H9 (cell line): Measurements from ENCODE around the gene BIVM. TPM values are rescaled to one million over a fixed set of nuclear protein-coding genes. Genes with fewer than 3 reads are reported as not detected.

Experiments used
- DNase-seq: peaks from one replicate; pipeline ENCODE4 v3.0.0-alpha.2; 2017
- H2AFZ ChIP-seq: one replicate; pipeline ENCODE4 v1.6.1; 2013; ENCODE audit warnings: mild to moderate bottlenecking, low read length, control low read depth, moderate library complexity
- H2AK5ac ChIP-seq: 2 replicates; pipeline ENCODE4 v1.6.1; 2013; ENCODE audit warnings: low read length, control low read depth, mixed read lengths; ENCODE audit not compliant: insufficient read length
- H2BK120ac ChIP-seq: one replicate; pipeline ENCODE4 v1.6.1; 2013; ENCODE audit warnings: low read depth, mild to moderate bottlenecking, low read length, control low read depth, inconsistent platforms; ENCODE audit not compliant: poor library complexity, severe bottlenecking
- H2BK12ac ChIP-seq: 2 replicates; pipeline ENCODE4 v1.6.1; 2013; ENCODE audit warnings: low read length, control low read depth, mixed read lengths, low read depth; ENCODE audit not compliant: insufficient read length
- H2BK15ac ChIP-seq: 2 replicates; pipeline ENCODE4 v1.6.1; 2013; ENCODE audit warnings: low read depth, low read length, control low read depth
- H2BK20ac ChIP-seq: one replicate; pipeline ENCODE4 v1.6.1; 2013; ENCODE audit warnings: low read depth, mild to moderate bottlenecking, low read length, control low read depth, inconsistent platforms; ENCODE audit not compliant: poor library complexity, severe bottlenecking
- H2BK5ac ChIP-seq: 2 replicates; pipeline ENCODE4 v1.6.1; 2013; ENCODE audit warnings: low read length, control low read depth, mixed read lengths; ENCODE audit not compliant: insufficient read length
- H3K14ac ChIP-seq: 2 replicates; pipeline ENCODE4 v1.6.1; 2013; ENCODE audit warnings: low read length, control low read depth; ENCODE audit not compliant: insufficient read depth
- H3K18ac ChIP-seq: 2 replicates; pipeline ENCODE4 v1.6.1; 2013; ENCODE audit warnings: low read depth, mild to moderate bottlenecking, mixed read lengths, low read length, control low read depth; ENCODE audit not compliant: insufficient read length
- H3K23ac ChIP-seq: 2 replicates; pipeline ENCODE4 v1.6.1; 2013; ENCODE audit warnings: low read length, control low read depth, mixed read lengths, low read depth; ENCODE audit not compliant: insufficient read length
- H3K23me2 ChIP-seq: 2 replicates; pipeline ENCODE4 v1.6.1; 2013; ENCODE audit warnings: low read depth, mild to moderate bottlenecking, mixed read lengths, low read length, control low read depth; ENCODE audit not compliant: insufficient read length, poor library complexity, severe bottlenecking
- H3K27ac ChIP-seq: 2 replicates; pipeline ENCODE4 v1.5.1; 2013; ENCODE audit warnings: low read length, control low read depth, mixed read lengths, low read depth; ENCODE audit not compliant: insufficient read length
- H3K27me3 ChIP-seq: 2 replicates; pipeline ENCODE4 v1.6.1; 2013; ENCODE audit warnings: low read length, control low read depth, inconsistent platforms; ENCODE audit not compliant: insufficient read depth
- H3K4ac ChIP-seq: 2 replicates; pipeline ENCODE4 v1.6.1; 2013; ENCODE audit warnings: low read depth, mild to moderate bottlenecking, control low read depth, inconsistent platforms, low read length, moderate library complexity
- H3K4me1 ChIP-seq: 2 replicates; pipeline ENCODE4 v1.6.1; 2013; ENCODE audit warnings: low read length, control low read depth, inconsistent platforms; ENCODE audit not compliant: insufficient read depth
- H3K4me2 ChIP-seq: 2 replicates; pipeline ENCODE4 v1.6.1; 2013; ENCODE audit warnings: low read length, control low read depth, mixed read lengths; ENCODE audit not compliant: insufficient read length, insufficient read depth
- H3K56ac ChIP-seq: 2 replicates; pipeline ENCODE4 v1.6.1; 2013; ENCODE audit warnings: low read depth, mild to moderate bottlenecking, mixed read lengths, low read length, control low read depth; ENCODE audit not compliant: insufficient read length
- H3K79me1 ChIP-seq: 2 replicates; pipeline ENCODE4 v1.6.1; 2013; ENCODE audit warnings: low read depth, mild to moderate bottlenecking, moderate library complexity, low read length, control low read depth, inconsistent platforms; ENCODE audit not compliant: insufficient read depth, poor library complexity, severe bottlenecking
- H3K79me2 ChIP-seq: 2 replicates; pipeline ENCODE4 v1.6.1; 2013; ENCODE audit warnings: low read length, control low read depth, inconsistent platforms; ENCODE audit not compliant: insufficient read depth
- H3K9ac ChIP-seq: 2 replicates; pipeline ENCODE4 v1.6.1; 2013; ENCODE audit warnings: low read length, control low read depth, mixed read lengths; ENCODE audit not compliant: insufficient read length; ENCODE audit errors: extremely low read depth
- H3K9me3 ChIP-seq: one replicate; pipeline ENCODE4 v1.6.1; 2013; ENCODE audit warnings: low read depth, low read length, inconsistent platforms; ENCODE audit not compliant: control insufficient read depth
- H3T11ph ChIP-seq: one replicate; pipeline ENCODE4 v1.6.1; 2013; ENCODE audit warnings: mild to moderate bottlenecking, low read length, control low read depth, inconsistent platforms
- H4K20me1 ChIP-seq: one replicate; pipeline ENCODE4 v1.6.1; 2013; ENCODE audit not compliant: control insufficient read depth, insufficient read length, insufficient read depth
- H4K5ac ChIP-seq: 2 replicates; pipeline ENCODE4 v1.6.1; 2013; ENCODE audit warnings: low read depth, mild to moderate bottlenecking, mixed read lengths, low read length, control low read depth; ENCODE audit not compliant: insufficient read length
- H4K8ac ChIP-seq: replicated peaks from 2 replicates; pipeline ENCODE4 v1.6.1; 2013; ENCODE audit warnings: low read length, control low read depth, mixed read lengths, low read depth; ENCODE audit not compliant: insufficient read length
- H4K91ac ChIP-seq: 2 replicates; pipeline ENCODE4 v1.6.1; 2013; ENCODE audit warnings: low read depth, mild to moderate bottlenecking, moderate library complexity, mixed read lengths, low read length, control low read depth; ENCODE audit not compliant: insufficient read length
- H3K27ac Mint-ChIP-seq, 3 experiments: 2 replicates in 2 of 3; 3 replicates in 1 of 3; pipeline ENCODE4 v1.8.0; 2020 to 2021; ENCODE audit warnings: mixed read lengths in 3 of 3, mild to moderate bottlenecking in 1 of 3, moderate library complexity in 1 of 3
- H3K27me3 Mint-ChIP-seq: 2 replicates; pipeline ENCODE4 v1.8.0; 2021; ENCODE audit warnings: low read depth, mild to moderate bottlenecking, moderate library complexity, mixed read lengths
- H3K36me3 Mint-ChIP-seq, 3 experiments: 2 replicates in 2 of 3; 3 replicates in 1 of 3; pipeline ENCODE4 v1.8.0; 2020 to 2021; ENCODE audit warnings: low read depth in 3 of 3, mixed read lengths in 3 of 3; ENCODE audit not compliant: insufficient read depth in 1 of 3
- H3K4me1 Mint-ChIP-seq, 2 experiments: 2 replicates each; pipeline ENCODE4 v1.8.0; 2020; ENCODE audit warnings: mixed read lengths in 2 of 2
- H3K4me3 Mint-ChIP-seq, 2 experiments: 2 replicates in 1 of 2; 3 replicates in 1 of 2; pipeline ENCODE4 v1.8.0; 2020 to 2021; ENCODE audit warnings: mild to moderate bottlenecking in 2 of 2, mixed read lengths in 2 of 2, moderate library complexity in 1 of 2
- H3K9me3 Mint-ChIP-seq, 2 experiments: 2 replicates in 1 of 2; 3 replicates in 1 of 2; pipeline ENCODE4 v1.8.0; 2020; ENCODE audit warnings: mild to moderate bottlenecking in 2 of 2, mixed read lengths in 2 of 2, moderate library complexity in 1 of 2
- WGBS: extraction: QIAGEN DNeasy Blood & Tissue Kit; methylation state at CpG from one replicate; pipeline ENCODE4 v1.1.7; 2013; ENCODE audit warnings: missing lambda C conversion rate, low lambda C conversion rate, mixed read lengths; ENCODE audit not compliant: insufficient read length; ENCODE audit errors: extremely low coverage; 5-methylcytosine and 5-hydroxymethylcytosine counted together
- total RNA-seq: library from RNA; stranded (reverse); gene quantifications from 2 replicates; pipeline ENCODE4 v1.2.1, GENCODE V29; 2021
- TF ChIP-seq, protein P1 (sequence below): fragments of 200-600 bp; sonication (generic); conservative IDR thresholded peaks from 3 replicates; pipeline ENCODE4 v1.8.0; 2021; ENCODE audit warnings: antibody characterized with exemption, mild to moderate bottlenecking

BIVM gene
- total RNA-seq, 1 experiment from 2014 or later, result 9.0 TPM

- Mint-ChIP-seq H3K4me1 (no peaks in the 10 kb centered on the region), H3K36me3 (no peaks in the 10 kb centered on the region), H3K4me3 (no peak overlapping the region), H3K27me3 (no peaks in the 10 kb centered on the region), H3K27ac (no peak overlapping the region), H3K9me3 (no peaks in the 10 kb centered on the region)
- Histone ChIP-seq H4K8ac (no peak overlapping the region), H4K91ac (no peak overlapping the region), H3K9me3 (no peaks in the 10 kb centered on the region), H2AK5ac (no peak overlapping the region), H2BK20ac (no peak overlapping the region), H3K27me3 (no peaks in the 10 kb centered on the region), H3K4ac (no peak overlapping the region), H4K20me1 (no peaks in the 10 kb centered on the region), H3T11ph (no peak overlapping the region), H3K23me2 (no peaks in the 10 kb centered on the region), H3K9ac (no peak overlapping the region), H3K79me2 (no peaks in the 10 kb centered on the region), H3K56ac (no peak overlapping the region), H2BK120ac (no peak overlapping the region), H3K27ac (no peak overlapping the region), H3K79me1 (no peaks in the 10 kb centered on the region), H2BK15ac (no peak overlapping the region), H2BK5ac (no peak overlapping the region), H3K23ac (no peak overlapping the region), H3K18ac (no peak overlapping the region), H3K4me2 (no peak overlapping the region), H3K14ac (no peak overlapping the region), H4K5ac (no peak overlapping the region), H3K4me1 (no peaks in the 10 kb centered on the region), H2BK12ac (no peak overlapping the region), H2AFZ (no peak overlapping the region)
- TF ChIP-seq, protein P1, sequence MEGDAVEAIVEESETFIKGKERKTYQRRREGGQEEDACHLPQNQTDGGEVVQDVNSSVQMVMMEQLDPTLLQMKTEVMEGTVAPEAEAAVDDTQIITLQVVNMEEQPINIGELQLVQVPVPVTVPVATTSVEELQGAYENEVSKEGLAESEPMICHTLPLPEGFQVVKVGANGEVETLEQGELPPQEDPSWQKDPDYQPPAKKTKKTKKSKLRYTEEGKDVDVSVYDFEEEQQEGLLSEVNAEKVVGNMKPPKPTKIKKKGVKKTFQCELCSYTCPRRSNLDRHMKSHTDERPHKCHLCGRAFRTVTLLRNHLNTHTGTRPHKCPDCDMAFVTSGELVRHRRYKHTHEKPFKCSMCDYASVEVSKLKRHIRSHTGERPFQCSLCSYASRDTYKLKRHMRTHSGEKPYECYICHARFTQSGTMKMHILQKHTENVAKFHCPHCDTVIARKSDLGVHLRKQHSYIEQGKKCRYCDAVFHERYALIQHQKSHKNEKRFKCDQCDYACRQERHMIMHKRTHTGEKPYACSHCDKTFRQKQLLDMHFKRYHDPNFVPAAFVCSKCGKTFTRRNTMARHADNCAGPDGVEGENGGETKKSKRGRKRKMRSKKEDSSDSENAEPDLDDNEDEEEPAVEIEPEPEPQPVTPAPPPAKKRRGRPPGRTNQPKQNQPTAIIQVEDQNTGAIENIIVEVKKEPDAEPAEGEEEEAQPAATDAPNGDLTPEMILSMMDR, result no peak
- no CpG with 5 or more reads among the region's 4 CpGs for WGBS
- no peak for DNase-seq
Observed at GRCh38 chr13:102881819-102882686, 83.1 kb downstream of the BIVM start.

Other genes with a start within 250 kb of the BIVM start
- gene TPP2, start 202.1 kb upstream of the BIVM start, total RNA-seq, result 60.0 and 63.5 TPM in 2 replicates
- gene METTL21C, start 104.1 kb upstream of the BIVM start, total RNA-seq, result not detected in 2 replicates
- gene TEX30, start 25.3 kb upstream of the BIVM start, total RNA-seq, result 13.1 TPM in 2 replicates
- gene POGLUT2, start 143 bp upstream of the BIVM start, total RNA-seq, result 23.1 and 23.5 TPM in 2 replicates
- 26.3 and 26.8 TPM in 2 replicates for gene ERCC5, start 46.9 kb downstream of the BIVM start, total RNA-seq